ENCODE data around the gene NDRG2. TPM values are rescaled to one million over a fixed set of nuclear protein-coding genes. Genes with fewer than 3 reads are reported as not detected.

The NDRG2 gene
- polyA plus RNA-seq, 3 donors, result 6.8 to 11.7 (median 11.1) TPM

GRCh38 chr14:21060614-21061346 lies 35.9 kb upstream of the NDRG2 start:
- Histone ChIP-seq H3K4me1 (ENCODE audit: control insufficient read depth in 1 of 2, insufficient read depth in 2 of 2, low read length in 2 of 2) (no peaks in the 10 kb centered on the region), H3K9me3 (replicated peaks in 1 of 2; ENCODE audit: control insufficient read depth in 1 of 2, insufficient read depth in 1 of 2, low read length in 2 of 2) (no peaks in the 10 kb centered on the region), H3K27ac (ENCODE audit: low read depth in 1 of 2, low read length in 2 of 2) (no peak overlapping the region), H3K9ac (ENCODE audit: insufficient read depth, low read length, poor library complexity, severe bottlenecking) (no peak overlapping the region), H3K4me2 (replicated peaks; ENCODE audit: extremely low read depth, low read length, poor library complexity, severe bottlenecking) (no peak overlapping the region), H3K4me3 (replicated peaks in 1 of 3; ENCODE audit: low read depth in 2 of 3, low read length in 3 of 3) (no peak overlapping the region), H3K36me3 (replicated peaks in 1 of 2; ENCODE audit: control insufficient read depth in 1 of 2, insufficient read depth in 2 of 2, low read length in 2 of 2) (no peaks in the 10 kb centered on the region), H4K20me1 (ENCODE audit: insufficient read depth, low read length) (no peaks in the 10 kb centered on the region), H2AFZ (ENCODE audit: insufficient read depth, low read depth, low read length, poor library complexity, severe bottlenecking) (no peak overlapping the region), H3K79me2 (ENCODE audit: insufficient read depth, low read length) (no peaks in the 10 kb centered on the region), H3K27me3 (ENCODE audit: control insufficient read depth in 2 of 2, insufficient read depth in 2 of 2, low read length in 2 of 2) (peaks cover 0 to 8% of the 10 kb centered on the region in 2 donors)
- Mint-ChIP-seq H3K4me1 (no peaks in the 10 kb centered on the region), H3K36me3 (no peaks in the 10 kb centered on the region), H3K4me3 (no peak overlapping the region), H3K9me3 (peaks cover 0 to 2% (median 0%) of the 10 kb centered on the region in 7 donors), H3K27me3 (ENCODE audit: low read depth in 3 of 3) (peaks cover 11 to 15% (median 14%) of the 10 kb centered on the region in 3 donors), H3K27ac (no peak overlapping the region)
- DNase-seq, result no peak
- TF ChIP-seq CTCF (IDR thresholded peaks at IDR 0.05), result no peak
- intact Hi-C loops (cut with micrococcal nuclease), result loop anchor here in 1 of 2 donors (10.0 kb wide), 1 partner anchor 46 kb away; no protein-coding TSS in a partner anchor
- WGBS (ENCODE audit: insufficient coverage), result 94% methylated on average over 8 of the region's 13 CpGs

GRCh38 chr14:21059842-21060613 lies 35.2 kb upstream of the NDRG2 start:
- no peak overlapping the region for H2AFZ ChIP-seq (ENCODE audit: insufficient read depth, low read depth, low read length, poor library complexity, severe bottlenecking)
- H3K4me1 Mint-ChIP-seq, result no peaks in the 10 kb centered on the region
- no peak overlapping the region for H3K27ac ChIP-seq (ENCODE audit: low read depth in 1 of 2, low read length in 2 of 2)
- H4K20me1 ChIP-seq (ENCODE audit: insufficient read depth, low read length), result no peaks in the 10 kb centered on the region
- peaks cover 0 to 8% of the 10 kb centered on the region in 2 donors for H3K27me3 ChIP-seq (ENCODE audit: control insufficient read depth in 2 of 2, insufficient read depth in 2 of 2, low read length in 2 of 2)
- no peak for TF ChIP-seq CTCF (IDR thresholded peaks at IDR 0.05)
- H3K36me3 Mint-ChIP-seq, result no peaks in the 10 kb centered on the region
- no peak overlapping the region for H3K27ac Mint-ChIP-seq
- intact Hi-C loops (cut with micrococcal nuclease), result loop anchor here (5.0 to 10.0 kb wide), 2 partner anchors 43 to 45 kb away; no protein-coding TSS in a partner anchor
- H3K36me3 ChIP-seq (replicated peaks in 1 of 2; ENCODE audit: control insufficient read depth in 1 of 2, insufficient read depth in 2 of 2, low read length in 2 of 2), result no peaks in the 10 kb centered on the region
- no peaks in the 10 kb centered on the region for H3K79me2 ChIP-seq (ENCODE audit: insufficient read depth, low read length)
- H3K9me3 Mint-ChIP-seq, result peaks cover 0 to under 1% (median 0%) of the 10 kb centered on the region in 7 donors
- DNase-seq, result no peak
- H3K4me1 ChIP-seq (ENCODE audit: control insufficient read depth in 1 of 2, insufficient read depth in 2 of 2, low read length in 2 of 2), result no peaks in the 10 kb centered on the region
- H3K4me3 Mint-ChIP-seq, result no peak overlapping the region
- H3K4me2 ChIP-seq (replicated peaks; ENCODE audit: extremely low read depth, low read length, poor library complexity, severe bottlenecking), result no peak overlapping the region
- H3K4me3 ChIP-seq (replicated peaks in 1 of 3; ENCODE audit: low read depth in 2 of 3, low read length in 3 of 3), result no peak overlapping the region
- H3K9ac ChIP-seq (ENCODE audit: insufficient read depth, low read length, poor library complexity, severe bottlenecking), result no peak overlapping the region
- no peaks in the 10 kb centered on the region for H3K9me3 ChIP-seq (replicated peaks in 1 of 2; ENCODE audit: control insufficient read depth in 1 of 2, insufficient read depth in 1 of 2, low read length in 2 of 2)
- WGBS (ENCODE audit: insufficient coverage), result 90% methylated on average over 4 of the region's 8 CpGs
- H3K27me3 Mint-ChIP-seq (ENCODE audit: low read depth in 3 of 3), result peaks cover 5 to 13% (median 11%) of the 10 kb centered on the region in 3 donors
